H1 (cell line): ENCODE measurements around the gene CHPF. TPM values are rescaled to one million over a fixed set of nuclear protein-coding genes. Genes with fewer than 3 reads are reported as not detected.

Source experiments
- CTCF ChIA-PET: fragments of 300-600 bp; sonication (Branson Sonifier 250); formaldehyde crosslinking; loops from one replicate; lab custom pipeline; 2021; ENCODE audit not compliant: partially characterized antibody; lab: Charles Lee
- POLR2A ChIA-PET: fragments of 300-600 bp; sonication (Branson Sonifier 250); formaldehyde crosslinking; loops from one replicate; lab custom pipeline; 2021; ENCODE audit warnings: inconsistent platforms; ENCODE audit not compliant: partially characterized antibody; lab: Charles Lee
- DNase-seq, 2 experiments: peaks; one replicate each; pipeline versions ENCODE4 v3.0.0 to v3.0.0-alpha.2; 2010 to 2022; ENCODE audit warnings: low spot score in 2 of 2, low read depth in 1 of 2, mixed read lengths in 1 of 2
- FAIRE-seq: peaks from 2 replicates; lab custom pipeline; 2011; peaks lifted over from hg19 to GRCh38; lab: Jason Lieb, UNC
- H2AFZ ChIP-seq: 2 replicates; pipeline ENCODE4 v1.8.1; 2012; ENCODE audit warnings: low read length, inconsistent platforms
- H2AK5ac ChIP-seq: 2 replicates; pipeline ENCODE4 v1.6.1; 2013; ENCODE audit warnings: low read depth, low read length
- H2BK120ac ChIP-seq: replicated peaks from 2 replicates; pipeline ENCODE3; 2013; ENCODE audit warnings: low read depth, low read length, inconsistent platforms
- H2BK12ac ChIP-seq: 2 replicates; pipeline ENCODE4 v1.6.1; 2013; ENCODE audit warnings: low read depth, low read length
- H2BK15ac ChIP-seq: 2 replicates; pipeline ENCODE4 v1.6.1; 2013; ENCODE audit warnings: low read length
- H2BK20ac ChIP-seq: 2 replicates; pipeline ENCODE4 v1.6.1; 2013; ENCODE audit warnings: low read length
- H2BK5ac ChIP-seq: 2 replicates; pipeline ENCODE4 v1.6.1; 2013; ENCODE audit warnings: low read depth, low read length
- H3K14ac ChIP-seq: 2 replicates; pipeline ENCODE4 v1.6.1; 2013; ENCODE audit warnings: inconsistent platforms; ENCODE audit not compliant: insufficient read length
- H3K18ac ChIP-seq: 2 replicates; pipeline ENCODE4 v1.6.1; 2013; ENCODE audit warnings: low read length; ENCODE audit errors: extremely low read depth
- H3K23ac ChIP-seq: 2 replicates; pipeline ENCODE4 v1.6.1; 2013; ENCODE audit warnings: inconsistent platforms; ENCODE audit not compliant: insufficient read length
- H3K23me2 ChIP-seq: 2 replicates; pipeline ENCODE4 v1.6.1; 2013; ENCODE audit warnings: low read depth, low read length
- H3K27ac ChIP-seq: 2 replicates; pipeline ENCODE4 v1.6.1; 2011; ENCODE audit warnings: low read depth, low read length, inconsistent platforms
- H3K27me3 ChIP-seq, 4 experiments: replicated peaks in 1 of 4; 1 replicate in 1 of 4; 2 replicates in 3 of 4; pipeline versions ENCODE4 v1.6.1 to v1.8.1; 2011 to 2013; ENCODE audit warnings: low read length in 3 of 4, mild to moderate bottlenecking in 3 of 4, inconsistent platforms in 2 of 4, mixed read lengths in 2 of 4, moderate library complexity in 1 of 4; ENCODE audit not compliant: control insufficient read depth in 3 of 4, insufficient read depth in 3 of 4; ENCODE audit errors: extremely low read depth in 1 of 4
- H3K36me3 ChIP-seq, 4 experiments: 2 replicates each; pipeline versions ENCODE4 v1.6.1 to v1.8.1; 2011 to 2013; ENCODE audit warnings: mild to moderate bottlenecking in 4 of 4, low read length in 3 of 4, moderate library complexity in 2 of 4, control low read depth in 1 of 4, inconsistent platforms in 1 of 4; ENCODE audit not compliant: insufficient read depth in 4 of 4, control insufficient read depth in 2 of 4
- H3K4ac ChIP-seq: replicated peaks from 2 replicates; pipeline ENCODE3; 2013; ENCODE audit warnings: low read length, low read depth, mixed read lengths, inconsistent platforms; ENCODE audit not compliant: insufficient read length
- H3K4me1 ChIP-seq, 4 experiments: replicated peaks in 1 of 4; 1 replicate in 1 of 4; 2 replicates in 3 of 4; pipeline versions ENCODE4 v1.6.1 to v1.8.1; 2011 to 2013; ENCODE audit warnings: low read length in 3 of 4, inconsistent platforms in 2 of 4, mixed read lengths in 1 of 4; ENCODE audit not compliant: insufficient read depth in 4 of 4, control insufficient read depth in 3 of 4
- H3K4me2 ChIP-seq, 2 experiments: 2 replicates each; pipeline versions ENCODE4 v1.6.1 to v1.8.1; 2011 to 2013; ENCODE audit warnings: low read depth in 2 of 2, low read length in 2 of 2, control low read depth in 1 of 2, inconsistent platforms in 1 of 2, mild to moderate bottlenecking in 1 of 2; ENCODE audit not compliant: insufficient read depth in 1 of 2
- H3K4me3 ChIP-seq, 4 experiments: fragments of 200-600, 300-600 bp in 1 of 4; sonication (generic), shearing (Covaris generic), sonication (Bioruptor Twin) in 1 of 4; 2 replicates each; pipeline versions ENCODE4 v1.5.1 to v1.8.1; 2011 to 2016; ENCODE audit warnings: low read length in 4 of 4, low read depth in 3 of 4, control low read depth in 2 of 4, inconsistent platforms in 2 of 4, mild to moderate bottlenecking in 2 of 4, mixed read lengths in 1 of 4, moderate library complexity in 1 of 4; ENCODE audit not compliant: insufficient read depth in 2 of 4; ENCODE audit errors: extremely low read depth in 1 of 4
- H3K56ac ChIP-seq: replicated peaks from 2 replicates; pipeline ENCODE3; 2013; ENCODE audit warnings: low read depth, mild to moderate bottlenecking, mixed read lengths, low read length, inconsistent platforms; ENCODE audit not compliant: insufficient read length
- H3K79me1 ChIP-seq: 2 replicates; pipeline ENCODE4 v1.6.1; 2013; ENCODE audit warnings: low read depth, low read length, control low read depth
- H3K79me2 ChIP-seq, 2 experiments: 2 replicates each; pipeline versions ENCODE4 v1.6.1 to v1.8.1; 2012 to 2013; ENCODE audit warnings: low read length in 2 of 2, mild to moderate bottlenecking in 2 of 2, inconsistent platforms in 1 of 2; ENCODE audit not compliant: insufficient read depth in 2 of 2, control insufficient read depth in 1 of 2
- H3K9ac ChIP-seq, 4 experiments: replicated peaks in 1 of 4; 1 replicate in 1 of 4; 2 replicates in 3 of 4; pipeline versions ENCODE4 v1.6.1 to v1.8.1; 2011 to 2013; ENCODE audit warnings: low read depth in 3 of 4, low read length in 3 of 4, control low read depth in 2 of 4, mild to moderate bottlenecking in 2 of 4, moderate library complexity in 2 of 4, inconsistent platforms in 1 of 4; ENCODE audit errors: extremely low read depth in 1 of 4
- H3K9me3 ChIP-seq, 2 experiments: 2 replicates each; pipeline versions ENCODE4 v1.6.1 to v1.8.1; 2012 to 2013; ENCODE audit warnings: mild to moderate bottlenecking in 2 of 2, moderate library complexity in 2 of 2, control low read depth in 1 of 2, inconsistent platforms in 1 of 2, low read depth in 1 of 2, low read length in 1 of 2, mixed read lengths in 1 of 2; ENCODE audit not compliant: insufficient read depth in 2 of 2
- H4K20me1 ChIP-seq, 2 experiments: replicated peaks in 1 of 2; 2 replicates each; pipeline versions ENCODE3 to v1.8.1; 2011 to 2013; ENCODE audit warnings: inconsistent platforms in 2 of 2, low read length in 2 of 2, mild to moderate bottlenecking in 1 of 2; ENCODE audit not compliant: insufficient read depth in 2 of 2, control insufficient read depth in 1 of 2
- H4K5ac ChIP-seq: 2 replicates; pipeline ENCODE4 v1.6.1; 2013; ENCODE audit warnings: low read length, low read depth, mixed read lengths, inconsistent platforms; ENCODE audit not compliant: insufficient read length
- H4K8ac ChIP-seq: 2 replicates; pipeline ENCODE4 v1.8.0; 2013; ENCODE audit warnings: mild to moderate bottlenecking, moderate library complexity, low read length, inconsistent platforms; ENCODE audit not compliant: insufficient read depth; ENCODE audit errors: extremely low read depth
- H4K91ac ChIP-seq: replicated peaks from 2 replicates; pipeline ENCODE3; 2013; ENCODE audit warnings: low read length, mixed read lengths, inconsistent platforms; ENCODE audit not compliant: insufficient read length
- RAD21 ChIP-seq, 2 experiments: IDR thresholded peaks in 1 of 2; conservative IDR thresholded peaks in 1 of 2; 2 replicates each; pipeline ENCODE4 v1.6.1; 2011; ENCODE audit warnings: low read depth in 2 of 2, low read length in 2 of 2, improper control_type of control experiment in 1 of 2, inconsistent platforms in 1 of 2, mild to moderate bottlenecking in 1 of 2, moderate library complexity in 1 of 2
- WGBS, 2 experiments: shearing (Covaris generic) in 1 of 2; methylation state at CpG; one replicate each; pipeline versions ENCODE4 v1.1.6 to v1.1.7; 2013 to 2015; ENCODE audit warnings: low lambda C conversion rate in 2 of 2, mixed read lengths in 2 of 2, inconsistent platforms in 1 of 2, low coverage in 1 of 2, missing lambda C conversion rate in 1 of 2; ENCODE audit not compliant: insufficient replicate concordance in 2 of 2, insufficient coverage in 1 of 2, insufficient read length in 1 of 2; ENCODE audit errors: extremely low coverage in 1 of 2, missing lambda C conversion rate in 1 of 2; 5-methylcytosine and 5-hydroxymethylcytosine counted together
- polyA plus RNA-seq, 7 experiments: library from polyadenylated mRNA; depleted of rRNA in 3 of 7; stranded (reverse) in 5 of 7; unstranded in 2 of 7; fragments of >200 nt in 5 of 7; fragments of 200-250 nt in 2 of 7; gene quantifications; 1 replicate in 5 of 7; 2 replicates in 1 of 7; 4 replicates in 1 of 7; pipeline versions ENCODE4 v1.2.1 to v1.2.3, GENCODE V29; 2011 to 2013; ENCODE audit warnings: missing spikeins in 2 of 7, mixed read lengths in 2 of 7
- total RNA-seq: library from RNA; stranded (reverse); fragmentation: NEBNext Ultra II Directional; extraction: Animal tissue kit (Norgen Biotek cat#: 25700); gene quantifications from 2 replicates; pipeline ENCODE4 v1.2.1, GENCODE V29; 2021

The CHPF gene
- total and polyA plus RNA-seq, 2 of the 8 experiments (the other 6 are each of a cell fraction or from before 2014, with no cell fraction given): 62.9 to 67.3 TPM

DNA sequence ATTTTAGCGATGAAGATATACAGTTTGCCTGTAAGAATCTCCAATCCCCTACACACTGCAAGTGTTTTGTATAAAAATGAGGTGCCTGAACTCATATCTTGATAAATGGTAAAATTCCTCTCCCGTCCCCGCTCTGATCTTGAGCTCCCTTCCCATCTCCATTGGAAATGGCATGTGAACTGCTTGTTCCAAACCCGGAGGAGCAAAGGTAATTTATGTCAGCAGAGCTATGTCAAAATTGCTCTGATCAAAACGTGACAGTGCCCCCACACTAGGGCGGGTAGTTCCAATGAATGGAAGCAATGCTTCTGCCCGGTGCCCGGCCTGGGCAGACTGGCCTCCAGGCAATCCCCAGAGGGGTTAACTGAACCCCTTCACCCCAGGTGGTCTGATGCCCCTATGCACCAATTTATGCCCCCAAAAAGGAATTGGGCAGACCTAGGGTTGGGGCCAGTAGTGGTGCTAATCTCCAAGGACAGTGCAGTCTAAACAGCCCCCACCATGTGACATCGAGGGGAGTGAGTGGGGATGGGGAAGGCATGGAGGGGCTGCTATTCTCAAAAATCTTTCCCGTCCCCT is 48.6 kb downstream of the CHPF start:
- Histone ChIP-seq H2BK15ac (no peak overlapping the region; the same call in 1 of the 2 replicates), H3K23me2 (peaks cover 24% of the 10 kb centered on the region), H4K8ac (no peak overlapping the region), H2BK5ac (no peak overlapping the region), H3K79me1 (no peaks in the 10 kb centered on the region), H3K4ac (no peak overlapping the region), H3K9ac (no peak overlapping the region), H3K4me2 (no peak overlapping the region; a peak in 1 of 4 replicates), H4K91ac (no peak overlapping the region), H4K20me1 (no peaks in the 10 kb centered on the region), H2AK5ac (no peak overlapping the region), H3K27me3 (peaks cover 20 to 44% (median 33%) of the 10 kb centered on the region in 4 experiments), H3K4me1 (peaks cover 5 to 36% (median 23%) of the 10 kb centered on the region in 4 experiments), H3K9me3 (no peaks in the 10 kb centered on the region), H3K27ac (no peak overlapping the region), H3K18ac (no peak overlapping the region), H2BK12ac (no peak overlapping the region), H3K79me2 (no peaks in the 10 kb centered on the region), H3K36me3 (no peaks in the 10 kb centered on the region), H4K5ac (no peak overlapping the region), H3K23ac (no peak overlapping the region), H2BK120ac (no peak overlapping the region), H2AFZ (no peak overlapping the region), H3K4me3 (no peak overlapping the region), H2BK20ac (no peak overlapping the region), H3K56ac (no peak overlapping the region), H3K14ac (no peak overlapping the region)
- no peak for DNase-seq
- ChIA-PET CTCF (interaction anchor here (0.6 to 113.1 kb wide), 29 partner anchors 6 to 744 kb away, joined by 3 to 7248 read pairs (median 4); partner anchors contain the start of genes ASIC4, CHPF, DES and DNPEP), POLR2A (interaction anchor here (0.8 to 19.9 kb wide), 12 partner anchors 11 to 76 kb away, joined by 3 to 216 read pairs (median 5); partner anchors contain the start of genes ASIC4, CHPF and TMEM198)
- FAIRE-seq: no peak
- WGBS, 2 experiments: 68% methylated on average over 10 of the region's 10 CpGs; no CpG with 5 or more reads in 1 of the 2 experiments
- no peak for TF ChIP-seq RAD21 (IDR thresholded peaks at IDR 0.05 in 1 of 2, conservative IDR thresholded peaks at IDR 0.05 in 1 of 2; ENCODE audit: low read depth in 2 of 2, low read length in 2 of 2)
